Measurements from ENCODE around the gene HMHB1. TPM values are rescaled to one million over a fixed set of nuclear protein-coding genes. Genes with fewer than 3 reads are reported as not detected.

HMHB1 gene
- total and polyA plus RNA-seq, 2 donors (not counting 1 experiment from before 2014, with no cell fraction given): not detected

DNA sequence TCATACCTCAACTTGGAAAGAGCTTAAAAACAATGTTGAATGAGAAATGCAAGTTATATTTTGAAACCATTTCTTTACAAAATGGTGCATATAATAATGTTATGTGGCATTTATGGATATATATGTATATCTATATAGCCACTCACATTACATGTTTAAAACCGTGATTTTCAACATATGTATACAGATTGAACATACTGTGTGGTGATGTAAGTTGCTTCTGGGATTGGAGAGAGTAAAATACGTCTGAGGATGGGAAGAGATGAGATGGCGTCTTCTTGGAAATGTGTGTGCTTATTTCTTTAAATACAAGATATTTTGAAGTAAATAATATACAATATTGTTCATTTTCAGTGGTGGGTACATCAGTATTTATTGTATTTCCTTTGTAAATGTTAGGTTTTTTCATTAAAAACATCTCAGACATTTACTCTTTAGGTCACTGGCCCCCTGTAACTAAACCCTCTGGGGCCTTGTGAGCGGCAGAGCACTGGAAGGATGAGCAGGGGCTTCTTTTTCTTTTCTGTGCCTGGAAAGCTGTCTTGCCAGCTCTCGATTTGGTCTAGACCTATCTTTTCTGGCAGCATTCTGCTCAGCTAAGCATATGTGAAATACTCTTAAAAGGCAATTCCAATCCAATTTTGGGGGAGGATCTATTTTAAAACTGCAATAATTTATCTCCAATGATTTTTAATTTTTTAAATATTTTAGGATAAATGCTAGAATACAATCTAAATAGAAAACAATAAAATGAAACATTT, 42.8 kb upstream of the HMHB1 start:
- Histone ChIP-seq H3K4me2 (ENCODE audit: extremely low read depth, insufficient read depth, low read length) (no peak overlapping the region), H3K36me3 (ENCODE audit: control insufficient read depth, insufficient read depth, low read length) (no peaks in the 10 kb centered on the region)

DNA sequence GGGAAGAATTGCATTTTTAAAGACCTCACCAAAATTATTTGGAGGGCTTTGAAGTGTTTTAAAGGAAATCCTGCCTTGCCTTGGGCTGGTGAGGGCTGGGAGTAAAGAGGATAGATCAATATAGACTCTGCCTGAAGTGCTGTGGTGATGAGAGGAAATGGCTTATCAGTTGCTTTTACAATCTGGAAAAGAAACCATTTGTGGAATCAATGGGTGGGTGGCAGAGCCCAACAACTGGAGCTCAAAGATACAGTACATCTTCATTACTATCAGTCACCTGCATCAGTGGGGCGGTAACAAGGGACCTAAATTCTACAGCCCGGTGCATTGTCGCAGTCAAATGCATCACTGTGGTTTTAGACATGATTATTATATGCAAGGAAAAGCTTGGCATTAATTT, 41.5 kb upstream of the HMHB1 start:
- Histone ChIP-seq H3K4me3 (replicated peaks in 1 of 4; ENCODE audit: control extremely low read depth in 1 of 4, insufficient read depth in 1 of 4, low read depth in 3 of 4, low read length in 4 of 4) (no peak overlapping the region), H3K9ac (ENCODE audit: insufficient read depth, low read length) (no peak overlapping the region), H2AFZ (ENCODE audit: low read length) (no peak overlapping the region), H3K27ac (ENCODE audit: insufficient read depth, low read length) (no peak overlapping the region), H3K27me3 (ENCODE audit: control insufficient read depth, insufficient read depth, low read length) (no peaks in the 10 kb centered on the region), H3K4me2 (ENCODE audit: extremely low read depth, insufficient read depth, low read length) (no peak overlapping the region), H3K4me1 (ENCODE audit: control insufficient read depth, extremely low read depth, insufficient read depth, low read length) (peaks cover 5% of the 10 kb centered on the region), H3K9me3 (ENCODE audit: control insufficient read depth, insufficient read depth, low read depth, low read length) (no peaks in the 10 kb centered on the region), H3K36me3 (ENCODE audit: control insufficient read depth, insufficient read depth, low read length) (no peaks in the 10 kb centered on the region), H4K20me1 (ENCODE audit: control insufficient read depth, extremely low read depth, insufficient read depth, low read length) (no peaks in the 10 kb centered on the region), H3K79me2 (ENCODE audit: control insufficient read depth, insufficient read depth, low read length) (no peaks in the 10 kb centered on the region)
- DNase-seq (ENCODE audit: low read depth in 2 of 2): no peak
- TF ChIP-seq, protein P1, sequence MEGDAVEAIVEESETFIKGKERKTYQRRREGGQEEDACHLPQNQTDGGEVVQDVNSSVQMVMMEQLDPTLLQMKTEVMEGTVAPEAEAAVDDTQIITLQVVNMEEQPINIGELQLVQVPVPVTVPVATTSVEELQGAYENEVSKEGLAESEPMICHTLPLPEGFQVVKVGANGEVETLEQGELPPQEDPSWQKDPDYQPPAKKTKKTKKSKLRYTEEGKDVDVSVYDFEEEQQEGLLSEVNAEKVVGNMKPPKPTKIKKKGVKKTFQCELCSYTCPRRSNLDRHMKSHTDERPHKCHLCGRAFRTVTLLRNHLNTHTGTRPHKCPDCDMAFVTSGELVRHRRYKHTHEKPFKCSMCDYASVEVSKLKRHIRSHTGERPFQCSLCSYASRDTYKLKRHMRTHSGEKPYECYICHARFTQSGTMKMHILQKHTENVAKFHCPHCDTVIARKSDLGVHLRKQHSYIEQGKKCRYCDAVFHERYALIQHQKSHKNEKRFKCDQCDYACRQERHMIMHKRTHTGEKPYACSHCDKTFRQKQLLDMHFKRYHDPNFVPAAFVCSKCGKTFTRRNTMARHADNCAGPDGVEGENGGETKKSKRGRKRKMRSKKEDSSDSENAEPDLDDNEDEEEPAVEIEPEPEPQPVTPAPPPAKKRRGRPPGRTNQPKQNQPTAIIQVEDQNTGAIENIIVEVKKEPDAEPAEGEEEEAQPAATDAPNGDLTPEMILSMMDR (conservative IDR thresholded peaks at IDR 0.05 in 1 of 2, IDR thresholded peaks at IDR 0.05 in 1 of 2; ENCODE audit: low read depth in 1 of 2, low read length in 2 of 2): no peak
- TF ChIP-seq EZH2 (IDR thresholded peaks at IDR 0.05; ENCODE audit: low read length, missing control alignments): no peak

More for the DNA sequence above, 42.8 kb upstream of the HMHB1 start:
- Histone ChIP-seq H3K9me3 (ENCODE audit: control insufficient read depth, insufficient read depth, low read depth, low read length) (no peaks in the 10 kb centered on the region), H3K79me2 (ENCODE audit: control insufficient read depth, insufficient read depth, low read length) (no peaks in the 10 kb centered on the region), H3K4me3 (replicated peaks in 1 of 4; ENCODE audit: control extremely low read depth in 1 of 4, insufficient read depth in 1 of 4, low read depth in 3 of 4, low read length in 4 of 4) (no peak overlapping the region), H3K4me1 (ENCODE audit: control insufficient read depth, extremely low read depth, insufficient read depth, low read length) (peaks cover 5% of the 10 kb centered on the region), H2AFZ (ENCODE audit: low read length) (no peak overlapping the region), H3K9ac (ENCODE audit: insufficient read depth, low read length) (no peak overlapping the region), H3K27ac (ENCODE audit: insufficient read depth, low read length) (no peak overlapping the region), H3K27me3 (ENCODE audit: control insufficient read depth, insufficient read depth, low read length) (no peaks in the 10 kb centered on the region), H4K20me1 (ENCODE audit: control insufficient read depth, extremely low read depth, insufficient read depth, low read length) (no peaks in the 10 kb centered on the region)
- TF ChIP-seq, protein P1 (conservative IDR thresholded peaks at IDR 0.05 in 1 of 2, IDR thresholded peaks at IDR 0.05 in 1 of 2; ENCODE audit: low read depth in 1 of 2, low read length in 2 of 2): no peak
- DNase-seq (ENCODE audit: low read depth in 2 of 2): no peak

DNA sequence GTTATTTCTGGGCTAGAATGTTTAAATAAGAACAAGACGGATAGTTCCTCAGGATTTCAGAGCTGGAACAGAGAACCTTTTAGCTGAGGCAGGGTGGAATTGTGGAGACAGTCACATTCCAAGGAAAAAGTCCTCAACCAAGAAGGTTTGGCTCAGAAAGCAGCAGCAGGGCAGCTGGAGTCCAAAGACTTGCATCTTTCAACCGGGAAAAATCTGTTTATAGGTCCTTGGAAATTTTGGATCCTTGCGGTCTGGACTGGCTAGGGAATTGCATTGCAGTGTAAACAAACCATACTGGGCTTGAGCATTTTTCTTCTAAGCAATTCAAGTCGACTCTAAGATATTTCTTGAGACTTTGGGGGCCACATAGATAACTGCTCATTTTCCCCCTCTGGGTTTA, 40.8 kb upstream of the HMHB1 start:
- Histone ChIP-seq H3K4me2 (ENCODE audit: extremely low read depth, insufficient read depth, low read length) (peak overlapping the region; percentile 56), H3K9ac (ENCODE audit: insufficient read depth, low read length) (no peak overlapping the region), H3K27me3 (ENCODE audit: control insufficient read depth, insufficient read depth, low read length) (no peaks in the 10 kb centered on the region), H3K4me1 (ENCODE audit: control insufficient read depth, extremely low read depth, insufficient read depth, low read length) (peaks cover 5% of the 10 kb centered on the region), H3K9me3 (ENCODE audit: control insufficient read depth, insufficient read depth, low read depth, low read length) (no peaks in the 10 kb centered on the region), H3K4me3 (replicated peaks in 1 of 4; ENCODE audit: control extremely low read depth in 1 of 4, insufficient read depth in 1 of 4, low read depth in 3 of 4, low read length in 4 of 4) (no peak overlapping the region), H3K79me2 (ENCODE audit: control insufficient read depth, insufficient read depth, low read length) (no peaks in the 10 kb centered on the region), H2AFZ (ENCODE audit: low read length) (no peak overlapping the region), H4K20me1 (ENCODE audit: control insufficient read depth, extremely low read depth, insufficient read depth, low read length) (no peaks in the 10 kb centered on the region), H3K27ac (ENCODE audit: insufficient read depth, low read length) (no peak overlapping the region), H3K36me3 (ENCODE audit: control insufficient read depth, insufficient read depth, low read length) (no peaks in the 10 kb centered on the region)
- TF ChIP-seq, protein P1 (conservative IDR thresholded peaks at IDR 0.05 in 1 of 2, IDR thresholded peaks at IDR 0.05 in 1 of 2; ENCODE audit: low read depth in 1 of 2, low read length in 2 of 2): no peak
- no peak for TF ChIP-seq EZH2 (IDR thresholded peaks at IDR 0.05; ENCODE audit: low read length, missing control alignments)
- DNase-seq (ENCODE audit: low read depth in 2 of 2): peak in 1 of 2 donors; percentile 55

Data from fibroblast of lung (primary cell).